Mucosa of stomach (tissue), 1 donor: ENCODE measurements around the gene ENTPD8.
"Not testable (repeated sequence)": the region's sequence is repeated elsewhere in the genome, so short reads cannot be mapped to it uniquely, and the experiment has no call there.

ENCODE experiments used
- H3K27me3 ChIP-seq: one replicate; pipeline ENCODE4 v1.7.0; 2013; ENCODE audit warnings: mild to moderate bottlenecking, low read length; ENCODE audit not compliant: control insufficient read depth, insufficient read depth
- H3K36me3 ChIP-seq: one replicate; pipeline ENCODE4 v1.7.0; 2013; ENCODE audit warnings: low read length; ENCODE audit not compliant: control insufficient read depth, insufficient read depth
- H3K4me1 ChIP-seq: one replicate; pipeline ENCODE4 v1.7.0; 2013; ENCODE audit warnings: mild to moderate bottlenecking, low read length; ENCODE audit not compliant: control insufficient read depth, insufficient read depth
- H3K4me3 ChIP-seq: one replicate; pipeline ENCODE4 v1.7.0; 2013; ENCODE audit warnings: low read length
- H3K9ac ChIP-seq: one replicate; pipeline ENCODE4 v1.7.0; 2013; ENCODE audit warnings: mild to moderate bottlenecking, low read length, moderate library complexity
- H3K9me3 ChIP-seq: one replicate; pipeline ENCODE4 v1.7.0; 2013; ENCODE audit warnings: mild to moderate bottlenecking, low read length, moderate library complexity; ENCODE audit not compliant: control insufficient read depth
- donor health status: Pancreatic carcinoma.

Gene ENTPD8

DNA sequence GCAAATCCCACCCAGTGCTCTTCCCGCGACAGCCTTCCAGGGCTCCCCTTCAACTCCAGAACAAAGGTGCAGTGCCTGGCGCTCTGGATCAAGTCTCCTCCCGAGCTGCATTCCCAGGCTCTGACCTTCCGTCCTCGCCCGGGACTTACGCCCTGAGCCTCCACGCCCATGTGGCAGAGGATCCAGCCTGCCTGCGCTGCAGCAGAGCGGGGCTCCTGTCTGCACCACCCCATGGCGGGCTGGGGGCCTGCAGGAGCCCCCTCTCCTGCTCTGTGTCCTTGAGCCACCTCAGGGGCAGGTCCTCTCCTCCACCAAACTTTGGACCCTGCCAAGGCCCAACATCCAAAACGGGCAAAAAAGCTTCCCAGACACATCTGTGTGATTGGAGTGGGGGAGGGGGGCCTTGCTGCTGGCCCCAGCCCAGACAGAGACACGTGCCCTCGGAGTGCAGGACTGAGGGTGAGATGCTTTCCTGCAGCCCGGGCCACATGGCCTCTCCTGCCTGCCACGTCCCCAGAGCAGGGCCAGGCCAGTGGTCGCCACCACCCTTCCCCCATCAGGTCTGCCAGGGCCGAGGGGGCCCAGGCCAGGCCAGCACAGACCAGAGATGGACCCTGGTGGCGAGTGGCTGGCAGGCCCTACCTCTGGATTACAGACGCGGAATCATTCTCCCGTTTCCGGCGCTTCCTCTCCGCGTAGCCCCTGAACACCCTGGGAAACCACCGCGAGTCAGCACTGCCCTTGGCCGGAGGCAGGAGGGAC is 13.6 kb upstream of the ENTPD8 start:
- Histone ChIP-seq H3K36me3 (no peaks in the 10 kb centered on the region), H3K9me3 (no peaks in the 10 kb centered on the region), H3K9ac (peak overlapping the region; percentile 78), H3K4me1 (peaks cover 46% of the 10 kb centered on the region), H3K4me3 (no peak overlapping the region), H3K27me3 (no peaks in the 10 kb centered on the region)

DNA sequence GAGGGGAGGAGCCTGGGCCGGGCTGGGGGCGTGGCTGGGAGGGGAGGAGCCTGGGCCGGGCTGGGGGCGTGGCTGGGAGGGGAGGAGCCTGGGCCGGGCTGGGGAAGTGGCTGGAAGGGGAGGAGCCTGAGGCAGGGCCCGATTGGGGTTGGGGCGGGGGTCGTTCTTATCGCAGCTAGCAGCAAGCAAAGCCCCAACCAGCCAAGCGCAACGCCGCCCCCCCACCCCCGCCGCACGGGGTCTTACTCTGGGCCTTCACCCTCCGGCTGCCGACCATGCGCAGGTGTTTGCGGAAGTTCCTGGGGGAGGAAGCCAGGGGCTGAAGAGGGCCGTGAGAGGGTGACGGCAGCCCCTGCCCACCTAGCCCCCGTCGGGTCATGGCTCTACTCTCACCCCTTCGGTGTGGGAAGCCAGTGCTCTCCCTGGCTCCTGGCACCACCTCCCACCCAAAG is 13.0 kb upstream of the ENTPD8 start:
- H3K9me3 ChIP-seq = no peaks in the 10 kb centered on the region
- H3K27me3 ChIP-seq = no peaks in the 10 kb centered on the region
- peak overlapping the region; percentile 78 for H3K9ac ChIP-seq
- H3K36me3 ChIP-seq = no peaks in the 10 kb centered on the region
- H3K4me3 ChIP-seq = no peak overlapping the region
- peaks cover 40% of the 10 kb centered on the region for H3K4me1 ChIP-seq

DNA sequence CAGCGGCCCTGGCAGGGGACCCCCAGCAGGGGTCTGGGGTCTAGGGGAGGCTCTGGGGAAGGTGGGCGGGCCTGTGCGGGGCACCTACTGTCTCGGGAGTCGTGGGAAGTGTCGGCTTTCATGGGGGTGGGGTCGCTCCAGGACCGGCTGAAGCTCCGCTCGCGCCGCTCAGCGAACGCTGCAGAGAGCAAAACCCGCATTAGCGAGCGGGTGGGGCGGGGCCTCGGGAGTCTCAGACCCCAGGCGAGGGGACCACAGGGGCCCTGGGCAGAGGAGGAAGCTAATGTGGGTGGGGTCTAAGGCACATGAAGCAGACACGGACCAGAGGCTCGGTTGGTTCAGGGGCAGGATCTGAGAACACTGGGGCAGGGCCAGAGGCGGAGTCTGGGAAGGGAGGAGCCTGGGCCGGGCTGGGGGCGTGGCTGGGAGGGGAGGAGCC is 12.5 kb upstream of the ENTPD8 start:
- Histone ChIP-seq H3K9me3 (no peaks in the 10 kb centered on the region), H3K9ac (peak overlapping the region; percentile 43), H3K4me1 (peaks cover 40% of the 10 kb centered on the region), H3K36me3 (no peaks in the 10 kb centered on the region), H3K4me3 (no peak overlapping the region), H3K27me3 (no peaks in the 10 kb centered on the region)

DNA sequence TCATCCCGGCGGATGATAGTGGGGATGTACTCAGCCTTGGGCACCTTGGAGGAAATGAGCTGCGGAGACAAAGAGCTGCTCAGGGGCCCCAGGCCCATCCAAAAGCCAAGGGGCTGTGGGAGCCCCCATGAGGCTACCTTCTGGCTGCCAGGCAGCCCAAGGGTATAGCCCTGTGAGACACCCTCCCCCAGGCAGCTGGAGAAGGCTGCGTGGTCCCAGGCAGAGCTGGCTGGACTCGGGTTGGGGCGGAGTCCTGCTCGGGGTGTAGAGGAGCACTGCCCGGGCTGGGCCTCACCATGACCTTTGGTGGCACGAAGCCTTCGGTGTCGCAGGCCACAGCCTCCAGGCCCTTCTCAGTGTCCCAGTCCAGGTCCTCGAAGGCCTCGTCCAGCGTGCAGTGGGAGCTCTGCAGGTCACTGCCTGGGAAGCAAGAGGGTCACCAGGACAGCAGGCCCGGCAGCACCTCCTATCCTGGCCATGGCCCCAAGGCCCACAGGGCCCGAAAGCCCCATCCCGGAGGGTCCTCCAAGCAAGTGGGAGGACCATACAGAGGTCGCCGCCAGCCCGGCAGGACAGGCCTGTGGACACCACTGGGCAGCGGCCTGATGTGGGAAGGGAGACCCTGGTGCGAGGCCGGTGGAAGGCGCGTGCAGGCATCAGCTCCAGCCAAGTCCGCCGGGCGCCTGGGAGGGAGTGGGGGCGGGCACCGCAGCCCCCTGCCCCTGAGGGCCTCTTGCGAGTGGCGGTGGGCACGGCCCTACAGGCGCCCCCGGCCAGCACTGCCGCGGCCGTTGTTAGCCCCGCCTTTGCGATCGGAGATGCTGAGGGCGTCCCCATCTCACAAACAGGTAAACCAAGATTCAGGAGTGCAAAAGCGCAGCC is 11.8 kb upstream of the ENTPD8 start:
- H3K9ac ChIP-seq = peak overlapping the region; percentile 43
- H3K36me3 ChIP-seq = no peaks in the 10 kb centered on the region
- no peaks in the 10 kb centered on the region for H3K27me3 ChIP-seq
- no peak overlapping the region for H3K4me3 ChIP-seq
- H3K9me3 ChIP-seq = no peaks in the 10 kb centered on the region
- H3K4me1 ChIP-seq = peaks cover 34% of the 10 kb centered on the region

DNA sequence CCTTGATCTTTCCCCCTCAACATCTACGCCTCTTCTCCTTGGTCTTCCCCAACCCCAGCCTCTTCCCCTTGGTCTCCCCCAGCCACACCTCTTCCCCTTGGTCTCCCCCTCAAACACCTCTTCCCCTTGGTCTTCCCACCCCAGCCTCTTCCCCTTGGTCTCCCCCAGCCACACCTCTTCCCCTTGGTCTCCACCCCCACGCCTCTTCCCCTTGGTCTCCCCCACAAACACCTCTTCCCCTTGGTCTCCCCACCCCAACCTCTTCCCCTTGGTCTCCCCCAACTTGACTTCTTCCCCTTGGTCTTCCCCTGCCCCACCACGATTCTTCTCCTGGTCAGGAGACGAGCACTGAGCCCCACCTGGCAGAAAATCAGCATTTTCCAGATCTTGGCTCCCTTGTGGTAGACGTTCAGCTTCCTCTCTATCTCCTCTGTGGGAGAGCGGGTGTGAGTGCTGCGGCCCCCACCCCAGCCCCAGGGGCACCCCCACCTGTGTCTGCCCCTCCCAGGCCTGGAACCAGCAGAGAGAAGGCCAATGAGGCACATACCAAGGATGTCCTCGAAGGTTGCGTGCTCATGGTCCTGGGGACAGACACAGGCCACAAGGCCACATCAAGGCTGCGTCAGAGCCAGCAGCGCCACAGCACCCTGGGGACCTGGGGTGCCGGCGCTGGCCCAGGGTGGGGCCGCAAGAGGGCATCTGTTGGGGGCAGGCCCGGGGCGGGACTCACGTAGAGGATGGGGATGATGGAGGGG is 11.0 kb upstream of the ENTPD8 start:
- H3K4me3 ChIP-seq = no peak overlapping the region
- peaks cover 25% of the 10 kb centered on the region for H3K4me1 ChIP-seq

DNA sequence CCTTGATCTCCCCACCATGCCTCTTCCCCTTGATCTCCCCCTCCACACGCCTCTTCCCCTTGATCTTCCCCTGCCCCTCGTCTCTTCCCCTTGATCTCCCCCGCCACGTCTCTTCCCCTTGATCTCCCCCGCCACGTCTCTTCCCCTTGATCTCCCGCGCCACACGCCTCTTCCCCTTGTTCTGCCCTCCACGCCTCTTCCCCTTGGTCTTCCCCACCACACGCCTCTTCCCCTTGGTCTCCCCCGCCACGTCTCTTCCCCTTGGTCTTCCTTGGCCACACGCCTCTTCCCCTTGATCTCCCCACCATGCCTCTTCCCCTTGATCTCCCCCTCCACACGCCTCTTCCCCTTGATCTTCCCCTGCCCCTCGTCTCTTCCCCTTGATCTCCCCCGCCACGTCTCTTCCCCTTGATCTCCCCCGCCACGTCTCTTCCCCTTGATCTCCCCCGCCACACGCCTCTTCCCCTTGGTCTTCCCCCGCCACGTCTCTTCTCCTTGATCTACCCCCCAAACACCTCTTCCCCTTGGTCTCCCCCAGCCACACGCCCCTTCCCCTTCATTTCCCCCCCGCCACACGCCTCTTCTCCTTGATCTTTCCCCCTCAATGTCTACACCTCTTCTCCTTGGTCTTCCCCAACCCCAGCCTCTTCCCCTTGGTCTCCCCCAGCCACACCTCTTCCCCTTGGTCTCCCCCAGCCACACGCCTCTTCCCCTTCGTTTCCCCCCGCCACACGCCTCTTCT is 10.3 kb upstream of the ENTPD8 start:
- H3K27me3 ChIP-seq, H3K4me3 ChIP-seq, H3K36me3 ChIP-seq, H3K9me3 ChIP-seq, H3K9ac ChIP-seq: not testable (repeated sequence)
- H3K4me1 ChIP-seq = peaks cover 21% of the 10 kb centered on the region

More for the DNA sequence above, 11.0 kb upstream of the ENTPD8 start:
- Histone ChIP-seq H3K27me3 (no peaks in the 10 kb centered on the region), H3K9me3 (no peaks in the 10 kb centered on the region), H3K9ac (no peak overlapping the region), H3K36me3 (no peaks in the 10 kb centered on the region)

DNA sequence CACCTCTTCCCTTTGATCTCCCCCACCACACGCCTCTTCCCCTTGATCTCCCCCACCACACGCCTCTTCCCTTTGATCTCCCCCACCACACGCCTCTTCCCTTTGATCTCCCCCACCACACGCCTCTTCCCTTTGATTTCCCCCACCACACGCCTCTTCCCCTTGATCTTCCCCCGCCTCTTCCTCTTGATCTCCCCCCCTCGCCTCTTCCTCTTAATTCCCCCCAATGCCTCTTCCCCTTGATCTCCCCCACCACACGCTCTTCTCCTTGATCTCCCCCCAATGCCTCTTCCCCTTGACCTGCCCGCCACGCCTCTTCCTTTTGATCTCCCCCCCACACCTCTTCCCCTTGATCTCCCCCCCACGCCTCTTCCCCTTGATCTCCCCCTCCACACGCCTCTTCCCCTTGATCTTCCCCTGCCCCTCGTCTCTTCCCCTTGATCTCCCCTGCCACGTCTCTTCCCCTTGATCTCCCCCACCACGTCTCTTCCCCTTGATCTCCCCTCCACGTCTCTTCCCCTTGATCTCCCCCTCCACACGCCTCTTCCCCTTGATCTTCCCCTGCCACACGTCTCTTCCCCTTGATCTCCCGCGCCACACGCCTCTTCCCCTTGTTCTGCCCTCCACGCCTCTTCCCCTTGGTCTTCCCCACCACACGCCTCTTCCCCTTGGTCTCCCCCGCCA is 9.5 kb upstream of the ENTPD8 start:
- H3K36me3 ChIP-seq, H3K9me3 ChIP-seq, H3K9ac ChIP-seq, H3K27me3 ChIP-seq, H3K4me3 ChIP-seq: not testable (repeated sequence)
- H3K4me1 ChIP-seq = peaks cover 29% of the 10 kb centered on the region

DNA sequence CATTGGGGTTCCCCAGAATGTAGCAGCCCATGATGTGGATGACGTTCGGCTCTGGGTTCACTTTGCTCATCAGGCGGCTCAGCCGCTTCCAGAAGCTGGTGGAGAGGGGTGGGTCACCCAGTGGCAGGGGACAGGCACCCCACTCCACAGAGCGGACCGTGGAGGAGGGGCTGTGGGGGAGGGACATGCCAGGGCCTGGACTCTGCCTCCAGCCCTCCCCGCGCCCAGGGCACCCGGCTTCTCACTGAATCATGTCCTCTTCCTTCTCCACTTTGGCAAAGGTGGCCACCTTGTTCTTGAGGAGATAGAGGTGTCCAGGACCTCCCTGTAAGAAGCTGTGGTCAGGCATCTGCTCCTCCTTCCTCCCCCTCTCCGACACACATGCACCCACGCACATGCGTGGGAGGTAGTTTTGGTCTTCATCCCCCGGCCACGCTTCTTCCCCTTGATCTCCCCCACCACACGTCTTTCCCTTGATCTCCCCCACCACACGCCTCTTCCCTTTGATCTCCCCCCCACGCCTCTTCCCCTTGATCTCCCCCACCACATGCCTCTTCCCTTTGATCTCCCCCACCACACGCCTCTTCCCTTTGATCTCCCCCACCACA is 8.9 kb upstream of the ENTPD8 start:
- H3K4me1 ChIP-seq = peaks cover 34% of the 10 kb centered on the region
- H3K36me3 ChIP-seq = no peaks in the 10 kb centered on the region
- H3K9ac ChIP-seq = no peak overlapping the region
- H3K4me3 ChIP-seq = no peak overlapping the region
- peaks cover 8% of the 10 kb centered on the region for H3K27me3 ChIP-seq
- H3K9me3 ChIP-seq = no peaks in the 10 kb centered on the region

DNA sequence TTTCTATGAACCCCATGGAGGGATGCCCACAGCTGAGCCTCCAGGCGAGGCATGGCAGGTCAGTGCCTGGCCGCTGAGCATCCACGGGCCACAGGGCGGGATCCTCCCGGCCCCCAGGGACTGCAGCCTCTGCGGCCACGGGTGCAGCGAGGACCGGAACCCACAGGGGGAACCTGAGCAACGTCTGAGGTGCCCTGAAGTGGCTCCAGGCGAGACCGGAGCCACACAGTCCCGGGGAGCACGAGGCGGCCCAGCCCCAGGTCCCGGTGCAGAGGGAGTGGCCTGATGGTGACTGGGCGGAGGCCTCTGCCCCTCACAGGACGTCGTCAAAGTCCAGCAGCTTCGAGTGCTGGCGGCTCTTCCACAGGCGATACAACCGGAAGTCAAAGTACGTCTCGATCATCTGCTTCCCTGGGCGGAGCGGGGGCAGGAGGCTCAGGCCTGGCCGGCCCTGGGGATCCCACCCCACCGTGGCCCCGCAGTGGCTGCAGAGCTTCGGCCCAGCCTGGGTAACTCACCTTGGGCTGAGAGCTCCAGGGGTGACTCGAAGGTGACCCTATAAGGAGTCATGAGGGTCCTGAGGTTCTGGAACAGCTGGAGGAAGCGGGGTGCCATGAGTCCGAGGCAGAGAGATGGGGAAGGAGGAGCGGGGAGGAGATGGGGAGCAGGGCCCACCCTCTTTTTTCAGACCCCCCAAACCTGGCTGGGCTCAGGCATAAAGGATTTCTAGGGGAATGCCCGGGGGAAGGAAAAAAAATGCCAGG is 8.1 kb upstream of the ENTPD8 start:
- Histone ChIP-seq H3K4me3 (no peak overlapping the region), H3K9ac (no peak overlapping the region), H3K27me3 (peaks cover 8% of the 10 kb centered on the region), H3K9me3 (no peaks in the 10 kb centered on the region), H3K36me3 (no peaks in the 10 kb centered on the region), H3K4me1 (peaks cover 28% of the 10 kb centered on the region)

DNA sequence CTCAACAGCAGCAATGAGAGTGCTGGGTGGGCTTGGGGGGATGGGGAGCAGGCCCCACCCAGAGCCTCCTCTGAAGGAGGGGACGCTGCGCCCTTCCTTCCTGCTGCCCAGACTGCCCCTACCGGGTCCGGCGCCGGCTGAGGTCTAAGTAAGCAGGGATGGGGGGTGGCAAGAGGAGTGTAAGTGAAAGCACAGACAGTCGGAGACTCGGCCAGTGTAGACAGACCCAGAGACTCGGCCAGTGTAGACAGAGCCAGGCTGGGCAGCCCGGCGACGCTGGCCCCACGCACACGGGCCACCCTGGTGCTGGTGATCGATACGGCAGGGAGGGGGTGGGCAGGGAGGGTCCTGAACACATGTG is 7.4 kb upstream of the ENTPD8 start:
- H3K9ac ChIP-seq = no peak overlapping the region
- H3K4me1 ChIP-seq = peaks cover 24% of the 10 kb centered on the region
- no peak overlapping the region for H3K4me3 ChIP-seq
- no peaks in the 10 kb centered on the region for H3K9me3 ChIP-seq
- no peaks in the 10 kb centered on the region for H3K36me3 ChIP-seq
- H3K27me3 ChIP-seq = peaks cover 8% of the 10 kb centered on the region
